ENCODE data around the gene TTC4.

Gene TTC4

DNA sequence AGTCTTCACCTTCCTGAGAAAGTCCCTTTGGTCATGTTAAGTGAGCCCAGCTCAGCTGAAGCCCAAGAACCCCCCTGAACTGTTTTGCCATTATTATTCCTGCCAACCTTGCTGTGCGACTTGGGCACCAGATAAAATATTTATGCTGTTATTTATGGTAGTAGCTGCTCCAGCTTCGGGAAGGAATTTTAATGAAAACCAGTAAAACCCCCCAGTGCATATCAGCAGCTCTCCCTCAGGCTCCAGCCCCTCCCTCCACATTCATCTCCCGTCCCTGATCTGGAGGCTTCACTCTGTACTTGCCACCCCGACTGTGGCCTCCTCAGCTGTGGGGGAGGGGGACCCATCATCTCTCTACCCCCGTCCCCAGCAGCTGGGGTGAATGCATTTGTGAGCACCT, 72.8 kb downstream of the TTC4 start:
- no peak for DNase-seq

DNA sequence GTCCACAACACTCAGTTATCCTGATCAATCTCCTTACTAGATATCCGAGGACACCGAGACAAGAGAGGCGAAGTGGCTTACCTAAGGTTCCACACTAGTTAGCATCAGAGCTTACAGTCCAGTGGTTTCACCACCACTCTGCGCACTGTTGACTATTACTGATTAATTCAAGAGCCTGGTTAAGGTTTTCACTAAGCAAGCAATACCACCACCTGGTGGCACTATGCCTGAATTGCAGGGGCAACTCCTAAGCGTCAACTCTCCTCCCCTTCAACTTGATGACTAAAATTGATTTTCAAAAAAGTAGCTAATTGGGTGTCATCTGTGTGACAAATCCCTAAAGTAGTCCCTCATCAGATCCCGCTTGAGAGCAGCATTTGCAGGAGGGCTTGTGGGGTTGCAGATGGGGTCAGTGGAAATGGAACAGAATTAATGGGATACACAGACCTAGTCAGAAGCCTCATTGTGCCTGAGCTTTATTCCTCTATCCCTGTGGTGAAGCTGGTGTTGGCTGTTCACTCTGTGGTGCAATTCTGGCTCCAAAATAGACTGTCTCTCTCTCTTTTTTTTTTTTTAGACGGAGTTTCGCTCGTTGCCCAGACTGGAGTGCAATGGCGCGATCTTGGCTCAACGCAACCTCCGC, 76.3 kb downstream of the TTC4 start:
- DNase-seq = peak; percentile 73

All from activated effector memory CD4-positive, alpha-beta T cell treated with anti-CD3 and anti-CD28 coated beads, Interleukin-2, amount 50 U/mL, for 16 hours (primary cell).